8988T (cell line): Measurements from ENCODE around the gene RNU2-1.
"Not testable (repeated sequence)": the region's sequence is repeated elsewhere in the genome, so short reads cannot be mapped to it uniquely, and the experiment has no call there.

Experiments used
- DNase-seq: peaks from one replicate; pipeline ENCODE4 v3.0.0; 2011

The RNU2-1 gene

GRCh38 chr17:43215341-43215740 lies 18.4 kb downstream of the RNU2-1 start:
- no peak for DNase-seq

- no peak for DNase-seq
Measured at GRCh38 chr17:43213545-43213944, 20.2 kb downstream of the RNU2-1 start.

GRCh38 chr17:43212641-43213490 lies 20.9 kb downstream of the RNU2-1 start:
- no peak for DNase-seq

GRCh38 chr17:43211480-43212402 lies 22.0 kb downstream of the RNU2-1 start, which contains the start of gene TMEM106A:
Gene TMEM106A, plus strand, starts transcription at chr17:43211875. Its CDS starts 1,167 bp downstream, at chr17:43213042.
- DNase-seq, result peak; percentile 67

GRCh38 chr17:43211123-43211479 lies 22.7 kb downstream of the RNU2-1 start:
- no peak for DNase-seq

GRCh38 chr17:43210576-43210975 lies 23.2 kb downstream of the RNU2-1 start:
- DNase-seq, result no peak

GRCh38 chr17:43203013-43203412 lies 30.8 kb downstream of the RNU2-1 start:
- not testable (repeated sequence) for DNase-seq

GRCh38 chr17:43200127-43200526 lies 33.6 kb downstream of the RNU2-1 start:
- no peak for DNase-seq

GRCh38 chr17:43199633-43200032 lies 34.1 kb downstream of the RNU2-1 start:
- DNase-seq, result no peak

- DNase-seq, result no peak
Measured at GRCh38 chr17:43193251-43193650, 40.5 kb downstream of the RNU2-1 start.

GRCh38 chr17:43186656-43187055 lies 47.1 kb downstream of the RNU2-1 start:
- DNase-seq, result not testable (repeated sequence)

- no peak for DNase-seq
Measured at GRCh38 chr17:43183921-43184320, 49.9 kb downstream of the RNU2-1 start.
